ENCODE measurements around the gene TMEM63A.

The TMEM63A gene

DNA sequence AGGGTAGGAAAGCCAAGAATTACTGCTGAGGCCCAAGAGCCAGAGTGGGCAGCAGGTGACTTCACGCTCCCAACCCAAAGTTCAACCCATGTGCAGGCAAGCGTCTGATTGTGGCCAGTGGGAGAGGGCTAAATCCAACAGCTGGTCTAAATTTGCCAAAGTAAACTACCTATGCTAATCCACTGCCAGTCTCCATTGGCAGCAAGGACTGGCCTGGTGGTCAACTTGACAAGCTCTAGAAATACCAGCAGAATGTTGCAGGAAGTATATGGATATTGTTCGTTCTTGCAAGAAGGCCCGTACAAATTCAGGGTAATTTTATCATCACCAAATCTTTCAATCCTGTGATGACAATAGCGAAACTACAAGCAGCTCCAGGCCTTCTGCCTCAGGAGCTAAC lies 1.5 kb downstream of the TMEM63A start:
- no peak for DNase-seq
- H3K27me3 ChIP-seq (replicated peaks; ENCODE audit: insufficient read depth, low read length), result no peaks in the 10 kb centered on the region
- peaks cover 43% of the 10 kb centered on the region for H3F3A ChIP-seq (ENCODE audit: insufficient read depth, low read length)
- no peaks in the 10 kb centered on the region for H3K9me3 ChIP-seq (replicated peaks; ENCODE audit: insufficient read depth, low read length)
- peak overlapping the region; percentile 99 for H3K4me2 ChIP-seq (ENCODE audit: low read depth, low read length)
- H3K4me1 ChIP-seq (ENCODE audit: low read length), result peaks cover 55% of the 10 kb centered on the region
- no peak overlapping the region for H2AFZ ChIP-seq (ENCODE audit: low read length)
- no peaks in the 10 kb centered on the region for H3K9me2 ChIP-seq (replicated peaks; ENCODE audit: insufficient read depth, low read length)
- no peak for TF ChIP-seq EZH2 (optimal IDR thresholded peaks at IDR 0.05; ENCODE audit: low read depth, low read length)
- TF ChIP-seq, protein P1, sequence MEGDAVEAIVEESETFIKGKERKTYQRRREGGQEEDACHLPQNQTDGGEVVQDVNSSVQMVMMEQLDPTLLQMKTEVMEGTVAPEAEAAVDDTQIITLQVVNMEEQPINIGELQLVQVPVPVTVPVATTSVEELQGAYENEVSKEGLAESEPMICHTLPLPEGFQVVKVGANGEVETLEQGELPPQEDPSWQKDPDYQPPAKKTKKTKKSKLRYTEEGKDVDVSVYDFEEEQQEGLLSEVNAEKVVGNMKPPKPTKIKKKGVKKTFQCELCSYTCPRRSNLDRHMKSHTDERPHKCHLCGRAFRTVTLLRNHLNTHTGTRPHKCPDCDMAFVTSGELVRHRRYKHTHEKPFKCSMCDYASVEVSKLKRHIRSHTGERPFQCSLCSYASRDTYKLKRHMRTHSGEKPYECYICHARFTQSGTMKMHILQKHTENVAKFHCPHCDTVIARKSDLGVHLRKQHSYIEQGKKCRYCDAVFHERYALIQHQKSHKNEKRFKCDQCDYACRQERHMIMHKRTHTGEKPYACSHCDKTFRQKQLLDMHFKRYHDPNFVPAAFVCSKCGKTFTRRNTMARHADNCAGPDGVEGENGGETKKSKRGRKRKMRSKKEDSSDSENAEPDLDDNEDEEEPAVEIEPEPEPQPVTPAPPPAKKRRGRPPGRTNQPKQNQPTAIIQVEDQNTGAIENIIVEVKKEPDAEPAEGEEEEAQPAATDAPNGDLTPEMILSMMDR (IDR thresholded peaks at IDR 0.05; ENCODE audit: low read length), result no peak
- no peak for TF ChIP-seq EZH2phosphoT487 (IDR thresholded peaks at IDR 0.05; ENCODE audit: low read length)
- peak overlapping the region; percentile 89 for H3K9ac ChIP-seq (ENCODE audit: low read length)
- 0 out of 2 replicates have a peak, but pooled peaks cover 10% of the 10 kb centered on the region for H3K36me3 ChIP-seq (replicated peaks; ENCODE audit: insufficient read depth, low read length)
- peak overlapping the region; percentile 79 for H3K4me3 ChIP-seq (ENCODE audit: low read length)
- no peaks in the 10 kb centered on the region for H4K20me1 ChIP-seq (ENCODE audit: insufficient read depth, low read length)
- peaks cover 81% of the 10 kb centered on the region for H3K79me2 ChIP-seq (ENCODE audit: low read length)
- H3K27ac ChIP-seq (ENCODE audit: low read length), result peak overlapping the region; percentile 97

DNA sequence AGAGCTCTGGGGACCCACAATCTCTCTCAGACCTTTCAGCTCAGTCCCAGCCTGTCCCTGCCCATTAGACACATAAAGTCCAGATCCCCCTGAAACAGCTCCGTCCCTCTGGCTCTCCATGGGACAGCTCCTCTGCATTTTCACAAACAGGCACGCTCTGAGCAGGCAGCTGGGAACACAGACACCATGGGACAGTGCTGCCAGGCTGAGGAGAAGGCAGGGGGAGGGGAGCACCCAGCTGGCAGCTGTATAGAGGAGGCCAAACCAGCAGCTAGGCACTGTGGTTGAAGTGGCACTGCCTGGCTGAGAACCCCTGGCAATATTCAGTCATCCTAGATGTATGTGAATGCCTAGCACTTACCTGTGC lies 2.0 kb downstream of the TMEM63A start:
- H3F3A ChIP-seq (ENCODE audit: insufficient read depth, low read length), result peaks cover 43% of the 10 kb centered on the region
- peak overlapping the region; percentile 97 for H3K27ac ChIP-seq (ENCODE audit: low read length)
- H3K9ac ChIP-seq (ENCODE audit: low read length), result peak overlapping the region; percentile 89
- peaks cover 85% of the 10 kb centered on the region for H3K79me2 ChIP-seq (ENCODE audit: low read length)
- H3K36me3 ChIP-seq (replicated peaks; ENCODE audit: insufficient read depth, low read length), result 0 out of 2 replicates have a peak, but pooled peaks cover 10% of the 10 kb centered on the region
- DNase-seq, result peak; percentile 58
- no peaks in the 10 kb centered on the region for H4K20me1 ChIP-seq (ENCODE audit: insufficient read depth, low read length)
- H3K27me3 ChIP-seq (replicated peaks; ENCODE audit: insufficient read depth, low read length), result no peaks in the 10 kb centered on the region
- no peak for TF ChIP-seq EZH2phosphoT487 (IDR thresholded peaks at IDR 0.05; ENCODE audit: low read length)
- TF ChIP-seq EZH2 (optimal IDR thresholded peaks at IDR 0.05; ENCODE audit: low read depth, low read length), result no peak
- TF ChIP-seq, protein P1 (IDR thresholded peaks at IDR 0.05; ENCODE audit: low read length), result no peak
- no peaks in the 10 kb centered on the region for H3K9me3 ChIP-seq (replicated peaks; ENCODE audit: insufficient read depth, low read length)
- peaks cover 59% of the 10 kb centered on the region for H3K4me1 ChIP-seq (ENCODE audit: low read length)
- H3K4me3 ChIP-seq (ENCODE audit: low read length), result peak overlapping the region; percentile 79
- peak overlapping the region; percentile 99 for H3K4me2 ChIP-seq (ENCODE audit: low read depth, low read length)
- H2AFZ ChIP-seq (ENCODE audit: low read length), result no peak overlapping the region
- H3K9me2 ChIP-seq (replicated peaks; ENCODE audit: insufficient read depth, low read length), result no peaks in the 10 kb centered on the region

DNA sequence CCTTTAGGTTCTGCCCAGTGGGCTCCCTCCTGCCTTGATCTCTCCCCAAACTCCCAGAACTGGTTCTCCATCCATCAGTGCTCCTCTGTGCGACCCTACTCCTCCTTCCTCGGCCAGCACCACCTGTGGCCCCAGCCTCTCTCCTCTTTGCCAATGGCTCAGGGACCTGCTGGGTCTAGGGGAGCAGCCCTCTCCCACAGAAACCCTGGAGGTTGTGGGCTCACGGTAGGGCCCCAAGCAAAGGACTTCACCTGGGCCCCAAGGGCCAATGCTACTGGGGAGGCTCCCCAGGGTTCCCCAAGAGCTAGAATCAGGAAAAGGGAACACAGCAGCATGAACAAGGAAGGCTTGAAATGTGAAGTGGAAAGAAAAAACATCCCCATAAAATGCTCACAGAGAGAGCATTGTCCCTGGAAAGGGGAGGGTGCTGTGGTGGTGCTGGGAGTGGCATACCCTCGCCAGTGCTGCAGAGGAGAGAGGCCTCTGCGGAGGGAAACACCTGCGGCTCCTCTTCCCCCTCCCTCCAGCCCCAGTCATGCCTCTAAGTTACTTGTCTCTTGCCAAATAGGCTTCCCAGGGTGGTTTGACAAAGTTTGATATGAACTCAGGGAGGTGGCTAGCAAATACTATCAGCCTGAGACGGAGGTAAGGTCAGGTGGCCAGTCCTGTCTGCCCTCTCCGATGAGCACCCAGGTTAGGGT lies 2.5 kb downstream of the TMEM63A start:
- 0 out of 2 replicates have a peak, but pooled peaks cover 10% of the 10 kb centered on the region for H3K36me3 ChIP-seq (replicated peaks; ENCODE audit: insufficient read depth, low read length)

More for the DNA sequence above, 2.5 kb downstream of the TMEM63A start:
- H3K4me3 ChIP-seq (ENCODE audit: low read length), result peak overlapping the region; percentile 79
- peak overlapping the region; percentile 89 for H3K9ac ChIP-seq (ENCODE audit: low read length)
- peak; percentile 84 for DNase-seq
- H3K4me1 ChIP-seq (ENCODE audit: low read length), result peaks cover 62% of the 10 kb centered on the region
- TF ChIP-seq, protein P1 (IDR thresholded peaks at IDR 0.05; ENCODE audit: low read length), result no peak
- TF ChIP-seq EZH2 (optimal IDR thresholded peaks at IDR 0.05; ENCODE audit: low read depth, low read length), result no peak
- TF ChIP-seq EZH2phosphoT487 (IDR thresholded peaks at IDR 0.05; ENCODE audit: low read length), result no peak
- H3K4me2 ChIP-seq (ENCODE audit: low read depth, low read length), result peak overlapping the region; percentile 99
- H3K27me3 ChIP-seq (replicated peaks; ENCODE audit: insufficient read depth, low read length), result no peaks in the 10 kb centered on the region
- peaks cover 43% of the 10 kb centered on the region for H3F3A ChIP-seq (ENCODE audit: insufficient read depth, low read length)
- peak overlapping the region; percentile 97 for H3K27ac ChIP-seq (ENCODE audit: low read length)
- H2AFZ ChIP-seq (ENCODE audit: low read length), result no peak overlapping the region
- peaks cover 90% of the 10 kb centered on the region for H3K79me2 ChIP-seq (ENCODE audit: low read length)
- no peaks in the 10 kb centered on the region for H3K9me2 ChIP-seq (replicated peaks; ENCODE audit: insufficient read depth, low read length)
- H3K9me3 ChIP-seq (replicated peaks; ENCODE audit: insufficient read depth, low read length), result no peaks in the 10 kb centered on the region
- H4K20me1 ChIP-seq (ENCODE audit: insufficient read depth, low read length), result no peaks in the 10 kb centered on the region

Data from MM.1S (cell line).